Mammary epithelial cell (primary cell): ENCODE measurements around the gene LTA4H.

ENCODE experiments used
- EZH2 ChIP-seq: IDR thresholded peaks from 2 replicates; pipeline ENCODE4 v1.6.1; 2012; ENCODE audit warnings: low read length, inconsistent platforms, borderline replicate concordance
- TF ChIP-seq, protein P1 (sequence below), 2 donors: IDR thresholded peaks in 1 of 2; conservative IDR thresholded peaks in 1 of 2; 2 replicates each; pipeline ENCODE4 v1.5.1; 2011 to 2012; ENCODE audit warnings: inconsistent platforms in 2 of 2, low read length in 2 of 2, mild to moderate bottlenecking in 2 of 2, control low read depth in 1 of 2, low read depth in 1 of 2; ENCODE audit not compliant: insufficient read depth in 1 of 2; ENCODE audit errors: extremely low read depth in 1 of 2

DNA sequence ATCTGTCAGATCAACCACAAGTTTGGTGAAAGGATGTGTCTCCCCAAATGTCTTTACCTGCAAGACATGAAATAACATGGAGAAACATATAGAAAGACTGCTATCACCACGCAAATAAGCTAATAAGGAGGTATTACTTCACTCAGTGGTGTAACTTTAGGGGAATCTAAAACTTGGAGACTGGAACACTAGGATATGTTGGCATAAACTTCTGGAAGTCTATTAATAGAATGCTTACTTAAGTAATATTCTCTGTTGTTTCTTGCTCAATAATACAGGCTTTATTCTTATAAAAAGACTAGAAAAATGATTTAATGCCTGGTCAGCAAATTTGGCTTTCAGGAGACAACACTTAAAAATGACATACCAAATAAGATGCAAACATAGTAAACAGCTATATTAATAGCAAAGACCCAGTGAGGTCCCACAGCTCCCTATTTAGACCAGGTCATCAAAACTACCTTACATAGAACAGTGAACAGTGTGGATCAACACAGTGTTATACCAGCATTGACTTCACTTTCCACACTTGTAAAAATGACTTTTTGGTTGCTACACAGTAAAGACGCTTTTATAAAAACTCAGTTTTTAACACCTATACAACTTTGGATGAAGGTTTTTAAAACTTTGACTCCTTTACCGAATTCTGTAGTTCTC lies 20.3 kb downstream of the LTA4H start:
- TF ChIP-seq, protein P1, sequence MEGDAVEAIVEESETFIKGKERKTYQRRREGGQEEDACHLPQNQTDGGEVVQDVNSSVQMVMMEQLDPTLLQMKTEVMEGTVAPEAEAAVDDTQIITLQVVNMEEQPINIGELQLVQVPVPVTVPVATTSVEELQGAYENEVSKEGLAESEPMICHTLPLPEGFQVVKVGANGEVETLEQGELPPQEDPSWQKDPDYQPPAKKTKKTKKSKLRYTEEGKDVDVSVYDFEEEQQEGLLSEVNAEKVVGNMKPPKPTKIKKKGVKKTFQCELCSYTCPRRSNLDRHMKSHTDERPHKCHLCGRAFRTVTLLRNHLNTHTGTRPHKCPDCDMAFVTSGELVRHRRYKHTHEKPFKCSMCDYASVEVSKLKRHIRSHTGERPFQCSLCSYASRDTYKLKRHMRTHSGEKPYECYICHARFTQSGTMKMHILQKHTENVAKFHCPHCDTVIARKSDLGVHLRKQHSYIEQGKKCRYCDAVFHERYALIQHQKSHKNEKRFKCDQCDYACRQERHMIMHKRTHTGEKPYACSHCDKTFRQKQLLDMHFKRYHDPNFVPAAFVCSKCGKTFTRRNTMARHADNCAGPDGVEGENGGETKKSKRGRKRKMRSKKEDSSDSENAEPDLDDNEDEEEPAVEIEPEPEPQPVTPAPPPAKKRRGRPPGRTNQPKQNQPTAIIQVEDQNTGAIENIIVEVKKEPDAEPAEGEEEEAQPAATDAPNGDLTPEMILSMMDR (conservative IDR thresholded peaks at IDR 0.05 in 1 of 2, IDR thresholded peaks at IDR 0.05 in 1 of 2; ENCODE audit: extremely low read depth in 1 of 2, insufficient read depth in 1 of 2, low read depth in 1 of 2, low read length in 2 of 2), result no peak
- TF ChIP-seq EZH2, result no peak
